CD14-positive monocyte (primary cell): ENCODE results near the gene CNNM1. TPM values are rescaled to one million over a fixed set of nuclear protein-coding genes. Genes with fewer than 3 reads are reported as not detected.

Experiments
- DNase-seq, 3 donors: peaks; one replicate each; pipeline ENCODE4 v3.0.0-alpha.2; 2011 to 2022
- H2AFZ ChIP-seq: 2 replicates; pipeline ENCODE4 v1.6.0; 2012; ENCODE audit warnings: mild to moderate bottlenecking, low read depth, low read length, inconsistent platforms; ENCODE audit not compliant: insufficient read depth, poor library complexity, severe bottlenecking
- H3K27ac ChIP-seq, 2 donors: 1 replicate in 1 of 2; 2 replicates in 1 of 2; pipeline ENCODE4 v1.5.1; 2012 to 2013; ENCODE audit warnings: low read length in 2 of 2, control low read depth in 1 of 2, inconsistent platforms in 1 of 2, low read depth in 1 of 2, mild to moderate bottlenecking in 1 of 2
- H3K27me3 ChIP-seq, 2 donors: one replicate each; pipeline versions ENCODE4 v1.6.0 to v1.6.1; 2011 to 2013; ENCODE audit warnings: low read length in 2 of 2; ENCODE audit not compliant: control insufficient read depth in 2 of 2, insufficient read depth in 2 of 2
- H3K36me3 ChIP-seq, 2 donors: replicated peaks in 1 of 2; 1 replicate in 1 of 2; 2 replicates in 1 of 2; pipeline versions ENCODE4 v1.5.1 to v1.6.1; 2012 to 2013; ENCODE audit warnings: low read length in 2 of 2, control low read depth in 1 of 2, inconsistent platforms in 1 of 2, mild to moderate bottlenecking in 1 of 2; ENCODE audit not compliant: insufficient read depth in 2 of 2, control insufficient read depth in 1 of 2
- H3K4me1 ChIP-seq, 2 donors: 1 replicate in 1 of 2; 2 replicates in 1 of 2; pipeline versions ENCODE4 v1.5.1 to v1.6.1; 2012 to 2013; ENCODE audit warnings: low read length in 2 of 2, control low read depth in 1 of 2, inconsistent platforms in 1 of 2, mild to moderate bottlenecking in 1 of 2, moderate library complexity in 1 of 2; ENCODE audit not compliant: insufficient read depth in 2 of 2, control insufficient read depth in 1 of 2
- H3K4me2 ChIP-seq: replicated peaks from 2 replicates; pipeline ENCODE3; 2012; ENCODE audit warnings: low read length, moderate library complexity, mild to moderate bottlenecking; ENCODE audit not compliant: poor library complexity, severe bottlenecking; ENCODE audit errors: extremely low read depth
- H3K4me3 ChIP-seq, 3 experiments: fragments of 200-600 bp in 1 of 3; sonication (generic) in 1 of 3; replicated peaks in 1 of 3; 1 replicate in 2 of 3; 2 replicates in 1 of 3; pipeline ENCODE4 v1.5.1; 2011 to 2013; ENCODE audit warnings: low read length in 3 of 3, mild to moderate bottlenecking in 3 of 3, control low read depth in 2 of 3, low read depth in 2 of 3, inconsistent platforms in 1 of 3, moderate library complexity in 1 of 3
- H3K79me2 ChIP-seq: 2 replicates; pipeline ENCODE4 v1.6.0; 2012; ENCODE audit warnings: mild to moderate bottlenecking, control low read depth, inconsistent platforms, low read length, moderate library complexity; ENCODE audit not compliant: insufficient read depth
- H3K9ac ChIP-seq: 2 replicates; pipeline ENCODE4 v1.6.0; 2017; ENCODE audit warnings: low read length, mild to moderate bottlenecking; ENCODE audit not compliant: insufficient read depth, poor library complexity, severe bottlenecking
- H3K9me3 ChIP-seq, 2 donors: replicated peaks in 1 of 2; 1 replicate in 1 of 2; 2 replicates in 1 of 2; pipeline versions ENCODE4 v1.5.1 to v1.6.1; 2012 to 2013; ENCODE audit warnings: low read length in 2 of 2, control low read depth in 1 of 2; ENCODE audit not compliant: control insufficient read depth in 1 of 2, insufficient read depth in 1 of 2
- H4K20me1 ChIP-seq: 2 replicates; pipeline ENCODE4 v1.6.0; 2012; ENCODE audit warnings: mild to moderate bottlenecking, low read length, control low read depth, moderate library complexity; ENCODE audit not compliant: insufficient read depth
- H3K27ac Mint-ChIP-seq, 7 donors: one replicate each; pipeline ENCODE4 v1.8.0; 2020; ENCODE audit warnings: mild to moderate bottlenecking in 7 of 7, mixed read lengths in 7 of 7, moderate library complexity in 6 of 7, inconsistent platforms in 2 of 7
- H3K27me3 Mint-ChIP-seq, 3 donors: one replicate each; pipeline ENCODE4 v1.8.0; 2021 to 2022; ENCODE audit warnings: low read depth in 3 of 3, mild to moderate bottlenecking in 3 of 3, mixed read lengths in 3 of 3, moderate library complexity in 3 of 3, inconsistent platforms in 1 of 3
- H3K36me3 Mint-ChIP-seq, 2 donors: one replicate each; pipeline ENCODE4 v1.8.0; 2020; ENCODE audit warnings: mixed read lengths in 2 of 2, inconsistent platforms in 1 of 2, mild to moderate bottlenecking in 1 of 2
- H3K4me1 Mint-ChIP-seq: one replicate; pipeline ENCODE4 v1.8.0; 2020; ENCODE audit warnings: mild to moderate bottlenecking, mixed read lengths
- H3K4me3 Mint-ChIP-seq, 2 donors: one replicate each; pipeline ENCODE4 v1.8.0; 2020; ENCODE audit warnings: mild to moderate bottlenecking in 2 of 2, mixed read lengths in 2 of 2, moderate library complexity in 1 of 2
- H3K9me3 Mint-ChIP-seq, 7 donors: one replicate each; pipeline ENCODE4 v1.8.0; 2020 to 2022; ENCODE audit warnings: mixed read lengths in 7 of 7, mild to moderate bottlenecking in 6 of 7, moderate library complexity in 6 of 7, inconsistent platforms in 2 of 7
- CTCF ChIP-seq: fragments of 200-600 bp; IDR thresholded peaks from one replicate; pipeline ENCODE4 v1.8.0; 2022; ENCODE audit warnings: antibody characterized with exemption, mild to moderate bottlenecking
- WGBS: methylation state at CpG from one replicate; pipeline ENCODE4 v1.1.5; 2013; ENCODE audit warnings: missing lambda C conversion rate; ENCODE audit not compliant: insufficient coverage; 5-methylcytosine and 5-hydroxymethylcytosine counted together
- intact Hi-C, 2 donors: fragments of 100-400 bp; cut with micrococcal nuclease; formaldehyde crosslinking; loops; one replicate each; pipeline versions ENCODE4 v1.15.0 to v1.15.1; 2023
- polyA plus RNA-seq, 3 donors: library from polyadenylated mRNA; depleted of rRNA in 1 of 3; unstranded in 2 of 3; stranded (reverse) in 1 of 3; fragments of 300-500 nt in 2 of 3; fragments of >200 nt in 1 of 3; fragmentation: Illumina TruSeq in 2 of 3; gene quantifications; 1 replicate in 2 of 3; 2 replicates in 1 of 3; pipeline ENCODE4 v1.2.3, GENCODE V29; 2012 to 2021

The CNNM1 gene
- polyA plus RNA-seq, 3 donors = not detected

DNA sequence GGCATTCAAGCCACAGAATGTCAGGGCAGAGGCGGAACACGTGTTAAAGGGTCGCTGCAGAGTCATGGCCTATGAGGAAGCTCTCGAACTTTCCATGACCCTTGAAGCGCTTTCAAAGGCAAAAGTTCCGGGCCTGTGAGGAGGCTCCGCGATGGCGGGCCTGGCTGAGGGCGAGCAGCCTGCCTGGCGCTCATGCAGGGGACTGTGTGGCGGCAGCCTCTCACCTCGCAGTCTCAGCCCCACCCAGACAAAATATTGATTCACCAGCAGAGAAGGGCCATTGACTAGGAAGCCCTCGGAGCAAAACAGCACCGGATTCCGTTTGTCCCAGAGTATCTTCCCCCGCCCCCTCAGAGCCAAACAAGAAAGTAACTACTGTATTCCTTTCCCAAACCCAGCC is 12.8 kb upstream of the CNNM1 start:
- 86% methylated on average over 12 of the region's 17 CpGs for WGBS
- Histone ChIP-seq H3K9ac (no peak overlapping the region), H3K79me2 (no peaks in the 10 kb centered on the region), H3K27me3 (peaks cover 0 to 6% of the 10 kb centered on the region in 2 donors), H3K4me3 (no peak overlapping the region), H2AFZ (no peak overlapping the region), H3K4me1 (no peaks in the 10 kb centered on the region), H3K9me3 (peaks cover 0 to 9% of the 10 kb centered on the region in 2 donors), H4K20me1 (no peaks in the 10 kb centered on the region), H3K36me3 (no peaks in the 10 kb centered on the region), H3K27ac (no peak overlapping the region), H3K4me2 (no peak overlapping the region)
- Mint-ChIP-seq H3K27ac (no peak overlapping the region), H3K27me3 (peaks cover 2 to 11% (median 3%) of the 10 kb centered on the region in 3 donors), H3K4me3 (no peak overlapping the region), H3K9me3 (peaks cover 0 to 12% (median 6%) of the 10 kb centered on the region in 7 donors), H3K36me3 (no peaks in the 10 kb centered on the region), H3K4me1 (no peaks in the 10 kb centered on the region)
- DNase-seq = no peak
- TF ChIP-seq CTCF = no peak
- intact Hi-C loops = no loop called here

DNA sequence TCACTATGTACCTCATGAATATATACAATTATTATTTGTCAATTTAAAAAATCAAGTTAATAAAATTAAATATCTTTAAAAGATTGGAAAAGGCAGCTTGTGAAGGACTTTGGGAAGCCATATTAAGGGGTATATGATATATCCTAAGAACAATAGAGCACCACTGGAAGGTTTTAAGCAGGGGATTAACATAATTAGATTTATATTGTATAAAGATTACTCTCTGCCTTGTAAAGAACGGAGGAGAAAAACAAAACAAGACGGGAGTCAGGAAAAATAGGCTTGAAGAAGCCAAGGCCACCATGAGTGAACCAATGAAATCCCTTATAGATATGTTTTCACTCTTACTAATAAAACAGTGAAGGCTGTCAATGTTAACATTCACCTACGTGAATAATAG is 11.1 kb upstream of the CNNM1 start:
- no peak overlapping the region for H3K4me3 Mint-ChIP-seq
- Histone ChIP-seq H3K27ac (no peak overlapping the region), H3K4me1 (no peaks in the 10 kb centered on the region), H2AFZ (no peak overlapping the region), H4K20me1 (no peaks in the 10 kb centered on the region), H3K9ac (no peak overlapping the region), H3K27me3 (peaks cover 0 to 13% of the 10 kb centered on the region in 2 donors), H3K36me3 (no peaks in the 10 kb centered on the region), H3K4me3 (no peak overlapping the region), H3K9me3 (peaks cover 0 to 9% of the 10 kb centered on the region in 2 donors), H3K79me2 (no peaks in the 10 kb centered on the region), H3K4me2 (no peak overlapping the region)
- no peak overlapping the region for H3K27ac Mint-ChIP-seq
- H3K27me3 Mint-ChIP-seq = peaks cover 3 to 13% (median 5%) of the 10 kb centered on the region in 3 donors
- WGBS = no CpG with 5 or more reads among the region's 3 CpGs
- no peak for DNase-seq
- peaks cover 0 to 10% (median 6%) of the 10 kb centered on the region in 7 donors for H3K9me3 Mint-ChIP-seq
- TF ChIP-seq CTCF = no peak
- no peaks in the 10 kb centered on the region for H3K4me1 Mint-ChIP-seq
- intact Hi-C loops = no loop called here
- H3K36me3 Mint-ChIP-seq = no peaks in the 10 kb centered on the region
